GM18502 (cell line): ENCODE measurements around the gene NUP210L.
A peak's percentile ranks its signal among the peaks of the same experiment; 100 is the strongest.

Experiments used
- ATAC-seq: cut with Tn5 transposase; IDR thresholded peaks from one replicate; pipeline ENCODE4 v1.9.1; 2021; ENCODE audit warnings: mild to moderate bottlenecking; ENCODE audit not compliant: unreplicated experiment, poor library complexity

NUP210L gene

DNA sequence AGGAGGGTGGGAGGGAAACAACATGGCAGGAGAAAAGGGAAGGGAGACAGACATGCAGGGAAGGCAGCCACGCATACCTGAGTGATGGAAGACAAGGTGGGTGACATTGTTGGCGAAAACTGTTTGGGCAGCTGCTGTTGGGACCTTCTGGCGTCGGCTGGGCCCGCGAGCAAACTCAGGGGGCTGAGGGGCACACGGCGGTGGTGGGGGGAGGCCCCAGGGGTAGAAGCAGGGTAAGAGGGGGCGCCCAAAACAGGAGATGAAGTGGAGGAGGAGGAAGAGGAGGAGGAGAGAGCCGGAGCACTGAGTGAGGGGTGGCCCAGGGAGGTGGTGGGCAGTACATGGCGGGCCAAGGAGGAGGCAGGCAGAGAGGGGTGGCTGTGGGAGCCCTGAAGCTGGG lies 203.7 kb downstream of the NUP210L start:
- no peak for ATAC-seq

DNA sequence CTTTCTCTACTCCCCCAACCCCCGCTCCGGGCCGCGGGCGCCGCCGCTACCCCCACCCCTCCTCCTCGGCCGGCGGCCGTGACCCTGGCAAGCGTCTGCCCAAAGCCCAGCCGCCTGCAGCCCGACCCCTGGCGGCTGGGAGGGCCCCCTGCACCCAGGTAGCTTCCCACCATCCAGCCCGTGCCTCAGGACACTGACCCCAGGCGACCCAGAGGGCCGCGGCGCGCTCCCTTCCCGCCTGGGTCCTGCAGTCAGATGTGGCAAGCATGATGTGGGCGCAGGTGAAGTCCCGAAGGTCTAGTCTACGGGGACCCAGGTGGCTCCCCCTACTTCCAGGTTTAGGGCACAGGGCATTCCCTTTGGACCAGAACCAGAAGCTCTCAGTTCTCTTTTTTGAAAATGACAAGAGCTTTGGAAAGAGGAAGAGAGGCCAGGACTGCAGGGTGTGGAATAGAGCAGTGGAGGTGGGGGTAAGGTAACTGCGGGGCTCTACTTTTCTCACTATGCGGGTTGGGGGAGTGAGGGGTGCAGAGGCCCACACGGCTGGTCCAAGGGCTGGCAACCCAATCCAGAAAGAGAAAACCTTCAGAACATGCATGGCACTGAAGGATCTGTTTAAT lies 208.1 kb downstream of the NUP210L start, which contains the start of gene DENND4B:
Gene DENND4B, minus strand, starts transcription at position 97 of the 620 bp plus-strand sequence. CDS start 2,344 bp downstream, outside the sequence.
- ATAC-seq: peak; percentile 58

DNA sequence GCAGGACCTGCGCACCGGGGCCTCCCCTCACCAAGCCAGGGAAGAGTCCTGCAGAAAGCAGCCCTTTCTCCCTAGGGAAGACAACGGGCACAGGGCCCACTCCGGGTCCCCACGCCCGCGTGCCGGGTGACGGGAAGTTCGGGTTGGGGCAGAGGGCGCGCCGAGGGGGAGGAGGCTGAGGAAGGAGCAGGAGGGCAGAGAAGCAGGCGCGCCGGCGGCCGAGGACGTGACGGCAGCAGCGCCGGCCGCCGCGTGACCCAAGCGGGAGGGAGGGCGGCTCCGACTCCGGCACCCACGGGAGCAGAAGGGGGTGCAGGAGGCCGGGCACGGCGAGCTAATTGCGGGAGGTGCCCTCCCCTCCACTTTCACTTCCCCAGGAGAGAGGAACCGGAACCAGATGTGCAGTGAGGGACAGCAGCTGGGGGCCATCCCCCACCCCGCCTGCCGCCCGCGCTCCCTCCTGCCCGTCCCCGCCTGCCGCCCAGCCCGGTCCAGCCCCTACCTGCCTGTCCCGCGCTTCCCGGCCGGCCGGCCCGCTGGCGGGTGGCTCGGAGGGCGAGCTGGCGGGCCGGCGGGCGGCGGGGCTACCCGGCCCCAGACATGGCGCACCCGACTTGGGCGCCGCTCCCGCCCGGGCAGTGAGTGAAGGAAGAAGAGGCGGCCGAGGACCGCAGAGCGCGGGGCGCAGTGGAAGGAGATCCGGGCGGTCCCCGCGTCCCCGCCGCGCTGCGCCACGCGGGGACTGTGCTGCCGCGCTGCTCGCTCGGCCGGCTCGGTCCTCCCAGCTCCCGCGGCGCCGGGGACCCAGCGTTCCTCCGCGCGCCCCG lies 208.9 kb downstream of the NUP210L start:
- peak; percentile 73 for ATAC-seq

DNA sequence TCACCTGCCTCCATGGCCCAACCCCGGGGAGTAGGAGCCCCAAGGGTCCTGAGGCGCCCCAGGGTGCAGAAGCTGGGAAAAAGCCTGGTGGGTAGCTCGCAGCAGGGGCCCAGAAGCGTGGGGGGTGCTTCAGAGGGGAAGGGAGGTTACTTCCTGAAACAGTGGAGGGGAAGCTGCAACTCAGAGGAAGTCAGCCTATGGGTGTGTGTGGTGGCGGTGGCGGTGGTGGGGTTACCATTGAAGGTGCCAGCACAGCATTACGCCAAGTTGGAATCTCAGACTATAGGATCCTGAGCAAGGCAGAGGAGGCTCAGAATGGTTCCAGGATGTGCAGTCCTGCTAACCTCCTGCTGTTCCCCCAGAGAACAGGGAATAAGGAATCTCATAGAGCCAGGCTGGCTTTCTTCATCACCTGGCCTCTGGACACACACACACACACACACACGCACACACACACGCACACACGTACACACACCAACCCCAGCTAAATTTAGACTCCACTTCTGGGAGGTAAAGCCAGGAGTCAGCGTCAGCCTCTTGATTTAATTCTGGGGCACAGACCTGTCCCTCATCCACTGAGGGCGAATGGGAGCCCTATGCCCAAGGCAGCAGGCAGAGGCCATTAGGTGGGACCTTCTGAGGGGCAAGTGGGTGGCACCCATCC lies 209.6 kb downstream of the NUP210L start:
- ATAC-seq: no peak

DNA sequence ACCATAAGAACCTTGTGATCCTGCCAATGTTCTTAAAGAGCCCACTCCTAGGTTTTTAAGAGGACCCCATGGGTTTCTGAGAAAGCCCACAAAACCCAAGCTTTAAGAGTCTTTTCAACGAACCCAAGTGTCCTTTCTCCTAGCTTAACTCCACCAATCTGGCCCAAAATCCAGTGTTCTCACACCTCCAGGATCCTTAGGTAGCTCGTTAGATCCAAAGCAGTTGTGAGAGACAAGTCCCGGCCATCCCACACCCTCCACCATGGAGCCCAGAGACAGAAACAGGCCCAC lies 210.1 kb downstream of the NUP210L start:
- ATAC-seq: no peak

DNA sequence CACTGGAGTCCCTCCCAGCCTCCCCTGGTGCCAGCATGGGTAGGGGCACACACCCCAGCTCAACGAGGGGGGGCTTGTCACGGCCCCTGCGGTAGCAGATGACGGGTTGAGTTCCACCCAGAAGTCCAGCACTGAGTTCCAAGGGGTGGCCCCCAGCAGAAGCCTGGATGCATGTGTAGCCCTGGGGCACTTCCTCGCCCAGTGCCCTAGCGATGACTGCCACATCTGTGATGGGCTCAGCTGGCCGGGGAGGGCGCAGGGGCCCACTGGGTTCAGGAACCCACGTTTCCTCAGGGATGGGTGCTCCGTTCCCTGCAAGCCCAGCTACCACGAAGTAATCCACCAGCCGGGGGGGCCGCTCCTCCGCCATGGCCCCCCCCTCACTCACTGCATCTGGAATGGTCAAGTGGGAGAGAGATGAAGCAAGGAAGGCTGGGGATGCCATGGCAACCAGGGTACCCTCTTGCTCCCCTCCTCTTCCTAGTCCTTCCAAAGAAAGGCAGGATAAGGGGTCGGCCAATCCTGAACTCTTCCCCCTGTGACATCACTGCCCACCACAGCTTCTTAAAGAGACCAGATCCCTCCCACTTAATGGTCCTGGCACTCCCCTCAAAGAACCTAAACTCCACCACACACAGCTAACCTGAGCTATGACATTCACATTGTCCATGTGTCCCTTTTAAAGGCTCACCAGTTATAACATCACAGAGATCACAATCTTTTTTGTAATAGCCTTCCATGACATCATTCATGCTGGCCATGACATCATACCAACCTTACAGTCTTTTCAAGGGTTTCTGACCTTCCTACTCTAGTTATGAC lies 210.7 kb downstream of the NUP210L start:
- no peak for ATAC-seq

DNA sequence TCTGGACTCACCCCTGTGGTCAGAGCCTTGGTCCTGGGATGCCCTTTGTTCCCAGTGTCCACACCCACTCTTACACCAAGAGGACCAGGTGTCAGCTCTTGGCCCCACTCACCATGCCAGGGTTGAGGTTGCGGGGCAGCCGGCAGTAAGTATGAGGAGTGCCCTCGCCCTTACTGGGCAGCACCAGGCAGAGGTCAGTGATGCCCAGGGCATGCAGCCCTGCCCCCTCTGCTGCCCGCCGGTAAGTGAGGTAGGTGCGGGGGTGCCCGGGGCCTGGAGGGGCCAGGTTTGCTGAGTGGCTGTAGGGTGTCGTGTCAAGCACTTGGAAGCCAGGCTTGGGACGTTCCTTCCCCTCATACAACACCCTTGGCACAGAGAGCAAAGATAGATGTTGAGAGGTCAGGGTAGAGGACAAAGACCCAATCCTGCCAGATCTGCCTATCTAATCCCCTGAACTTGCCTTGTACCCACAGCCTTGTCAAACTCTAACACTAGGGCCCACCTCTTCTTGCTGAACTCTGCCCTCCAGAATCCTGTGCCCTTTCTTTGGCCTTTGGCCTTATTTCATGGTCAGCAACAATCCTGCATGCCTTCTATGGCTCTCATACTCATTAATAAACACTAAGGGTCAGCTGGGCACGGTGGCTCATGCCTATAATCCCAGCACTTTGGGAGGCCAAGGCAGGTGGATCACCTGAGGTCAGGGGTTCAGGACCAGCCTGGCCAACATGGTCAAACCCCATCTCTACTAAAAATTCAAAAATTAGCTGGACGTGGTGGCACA lies 211.9 kb downstream of the NUP210L start:
- ATAC-seq: no peak
